Eye (tissue), 1 donor: ENCODE results near the gene SLC66A1.

Experiments
- DNase-seq: peaks from one replicate; pipeline ENCODE4 v3.0.0-alpha.2; 2015

SLC66A1 gene

GRCh38 chr1:19306941-19307340 is 5.2 kb upstream of the SLC66A1 start:
- DNase-seq, result no peak

GRCh38 chr1:19307794-19308508 is 4.2 kb upstream of the SLC66A1 start:
- DNase-seq, result no peak

GRCh38 chr1:19308509-19308907 is 3.6 kb upstream of the SLC66A1 start:
- no peak for DNase-seq

GRCh38 chr1:19309123-19309813 is 2.9 kb upstream of the SLC66A1 start:
- DNase-seq, result no peak

DNA sequence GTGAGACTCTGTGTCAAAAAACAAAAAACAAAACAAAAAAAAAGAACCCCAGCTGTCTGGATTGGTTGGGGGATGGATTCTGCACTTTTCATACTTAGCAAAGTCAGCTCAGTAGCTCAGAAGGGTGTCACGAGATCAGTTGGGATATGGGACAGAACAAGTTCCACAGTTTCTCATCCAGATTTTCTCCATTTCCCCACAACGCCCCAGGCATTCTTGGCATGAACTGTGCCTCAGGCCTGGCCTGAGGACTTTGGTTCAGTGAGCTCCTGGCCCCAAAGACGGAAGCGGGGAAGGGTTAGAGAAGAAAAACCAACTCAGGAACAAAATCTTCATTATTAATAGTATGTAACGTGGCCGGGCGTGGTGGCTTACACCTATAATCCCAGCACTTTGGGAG is 2.1 kb upstream of the SLC66A1 start:
- DNase-seq, result no peak

DNA sequence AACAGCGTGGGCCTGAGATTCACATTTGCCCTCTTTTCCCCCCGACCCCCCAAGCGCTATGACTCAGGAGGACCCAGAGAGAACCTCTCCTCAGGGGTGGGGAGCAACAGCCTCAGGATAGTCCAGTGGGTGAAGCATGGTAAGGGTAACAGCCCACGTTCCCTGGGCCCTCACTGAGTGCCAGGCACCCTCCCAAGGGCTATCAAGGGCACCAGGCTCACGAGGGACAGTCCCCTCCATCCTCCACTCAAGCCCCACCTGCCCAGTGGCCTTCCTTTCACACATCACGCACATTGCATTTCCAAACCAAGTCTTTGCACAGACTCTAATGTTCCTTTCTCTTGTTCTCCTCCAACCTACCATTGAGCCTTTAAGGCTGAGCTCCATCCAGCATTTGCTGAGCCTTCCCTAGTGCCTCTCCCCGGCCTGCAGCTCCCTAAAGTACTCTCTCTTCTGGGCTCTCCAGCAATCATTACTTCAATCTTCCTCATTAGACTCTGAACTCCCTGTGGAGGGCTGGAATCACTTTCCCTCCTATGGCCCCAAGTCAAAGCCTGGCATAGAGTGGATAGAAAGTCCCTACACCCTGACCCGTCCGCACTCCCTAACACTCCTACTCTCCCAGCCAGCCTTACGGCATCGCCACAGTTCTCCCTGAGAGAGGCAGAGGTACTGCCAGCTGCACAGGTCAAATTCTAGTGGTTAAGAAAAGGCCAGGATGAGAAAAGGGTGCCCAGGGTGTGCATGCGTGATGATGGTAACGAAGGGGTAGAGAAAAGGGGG is 1.2 kb upstream of the SLC66A1 start:
- DNase-seq, result peak; percentile 58

DNA sequence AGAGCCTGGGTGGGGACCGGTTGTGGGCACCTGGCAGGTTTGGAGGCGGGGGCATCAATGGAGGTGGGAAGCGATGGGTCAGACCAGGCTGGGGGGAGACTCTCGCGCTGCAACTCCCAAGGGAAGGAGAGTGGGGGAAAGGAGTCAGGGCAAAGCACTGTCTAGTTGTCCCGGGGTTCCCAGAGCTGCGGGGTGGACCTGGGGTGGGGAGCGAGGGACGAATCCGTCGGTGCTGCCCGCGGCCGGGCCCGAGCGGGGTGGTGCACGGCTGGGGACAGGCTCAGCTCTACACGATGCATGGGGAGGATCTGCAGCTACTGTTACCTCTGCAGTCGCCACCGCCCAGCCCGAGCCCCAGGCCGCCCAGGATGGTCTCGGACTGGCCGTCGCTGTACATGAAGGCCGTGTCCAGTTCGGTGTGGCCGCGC is 609 bp upstream of the SLC66A1 start:
- DNase-seq, result no peak

- DNase-seq, result no peak
Observed at GRCh38 chr1:19312782-19313635, 883 bp downstream of the SLC66A1 start.

GRCh38 chr1:19313636-19313959 is 1.5 kb downstream of the SLC66A1 start:
- no peak for DNase-seq

GRCh38 chr1:19313961-19314882 is 2.1 kb downstream of the SLC66A1 start:
- DNase-seq, result no peak

DNA sequence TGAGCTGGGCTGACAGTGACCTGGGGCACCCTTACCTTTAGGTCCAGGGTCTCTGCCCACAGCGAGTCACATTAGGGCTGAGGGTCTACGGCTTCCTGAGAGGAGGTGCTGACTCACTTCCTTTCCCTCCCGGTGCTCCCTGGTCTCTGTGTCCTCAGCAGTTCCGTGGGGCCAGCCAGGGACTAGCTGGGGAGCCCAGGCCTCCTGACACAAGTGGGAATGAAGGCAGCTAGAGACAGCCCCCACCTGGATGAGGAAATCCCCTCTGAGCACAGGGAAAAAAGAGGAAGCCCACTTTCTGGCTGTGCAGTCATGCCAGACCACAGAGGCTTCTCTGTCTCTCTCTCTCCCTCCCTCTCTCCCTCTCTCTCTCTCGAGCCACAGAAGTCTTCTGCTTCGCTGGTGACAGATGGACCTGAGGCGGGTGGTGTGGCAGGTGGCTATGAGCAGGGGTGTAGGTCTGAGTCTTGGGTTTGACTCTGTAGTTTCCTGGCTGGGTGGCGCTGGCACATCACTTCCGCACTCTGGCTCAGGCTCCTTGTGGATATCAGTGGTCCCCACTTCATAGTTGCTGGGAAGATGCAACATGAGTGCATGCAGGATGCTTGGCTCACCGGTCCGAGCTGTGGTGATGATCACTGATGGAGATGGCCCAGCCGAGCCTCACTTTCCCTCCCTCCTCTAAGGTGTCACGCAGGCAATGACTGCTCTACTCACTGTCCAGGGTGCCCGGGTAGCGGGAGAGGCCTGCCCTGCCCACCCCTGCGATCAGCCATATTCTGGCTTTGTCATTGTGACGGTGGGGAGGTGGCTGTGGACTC is 3.5 kb downstream of the SLC66A1 start:
- DNase-seq, result peak; percentile 24

DNA sequence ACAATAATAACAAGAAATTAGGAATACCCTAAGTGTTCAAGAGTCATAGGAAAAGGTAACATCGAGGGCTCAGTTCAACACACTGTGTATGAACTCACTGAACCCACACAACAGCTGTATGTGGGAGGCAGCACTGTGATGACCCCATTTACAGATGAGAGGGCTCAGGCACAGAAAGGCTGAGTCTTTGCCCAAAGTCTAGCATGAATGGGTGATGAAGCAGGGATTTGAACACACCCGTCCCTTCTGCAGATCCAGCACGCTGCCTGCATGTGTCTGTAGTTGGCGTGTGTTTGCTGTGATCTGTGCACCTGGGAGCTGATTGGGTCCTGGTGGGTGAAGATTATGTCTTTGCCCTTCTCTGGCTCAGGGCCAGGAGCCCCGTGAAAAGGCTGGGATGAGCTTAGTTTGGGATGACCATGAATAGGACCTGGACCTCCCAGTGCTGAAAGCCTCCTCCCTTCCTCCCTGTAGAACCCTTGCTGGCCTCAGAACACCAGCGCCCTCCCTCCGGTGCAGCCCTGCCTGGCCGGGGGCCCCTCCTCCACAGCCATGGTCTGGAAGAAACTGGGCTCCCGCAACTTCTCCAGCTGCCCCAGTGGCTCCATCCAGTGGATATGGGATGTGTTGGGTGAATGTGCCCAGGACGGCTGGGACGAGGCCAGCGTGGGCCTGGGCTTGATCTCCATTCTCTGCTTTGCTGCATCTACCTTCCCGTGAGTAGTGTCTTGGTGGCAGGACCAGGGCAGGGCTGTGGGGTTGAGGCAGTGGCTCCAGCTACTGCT is 5.2 kb downstream of the SLC66A1 start:
- no peak for DNase-seq

- DNase-seq, result no peak
Observed at GRCh38 chr1:19319196-19319595, 7.1 kb downstream of the SLC66A1 start.

DNA sequence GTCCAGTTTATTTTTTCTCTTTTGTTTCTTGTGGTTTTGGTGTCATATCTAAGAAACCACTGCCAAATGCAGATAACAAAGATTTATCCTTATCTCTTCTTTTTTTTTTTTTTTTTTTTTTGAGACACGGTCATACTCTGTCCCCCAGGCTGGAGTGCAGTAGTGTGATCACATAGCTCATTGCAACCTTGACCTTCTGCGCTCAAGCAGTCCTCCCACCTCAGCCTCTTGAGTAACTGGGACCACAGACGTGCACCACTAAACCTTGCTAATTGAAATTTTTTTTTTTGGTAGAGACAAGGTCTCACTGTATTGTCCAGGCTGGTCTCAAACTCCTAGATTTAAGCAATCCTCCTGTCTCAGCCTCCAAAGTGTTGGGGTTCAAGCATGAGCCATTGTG is 8.9 kb downstream of the SLC66A1 start:
- DNase-seq, result no peak

GRCh38 chr1:19322481-19322880 is 10.4 kb downstream of the SLC66A1 start:
- no peak for DNase-seq

DNA sequence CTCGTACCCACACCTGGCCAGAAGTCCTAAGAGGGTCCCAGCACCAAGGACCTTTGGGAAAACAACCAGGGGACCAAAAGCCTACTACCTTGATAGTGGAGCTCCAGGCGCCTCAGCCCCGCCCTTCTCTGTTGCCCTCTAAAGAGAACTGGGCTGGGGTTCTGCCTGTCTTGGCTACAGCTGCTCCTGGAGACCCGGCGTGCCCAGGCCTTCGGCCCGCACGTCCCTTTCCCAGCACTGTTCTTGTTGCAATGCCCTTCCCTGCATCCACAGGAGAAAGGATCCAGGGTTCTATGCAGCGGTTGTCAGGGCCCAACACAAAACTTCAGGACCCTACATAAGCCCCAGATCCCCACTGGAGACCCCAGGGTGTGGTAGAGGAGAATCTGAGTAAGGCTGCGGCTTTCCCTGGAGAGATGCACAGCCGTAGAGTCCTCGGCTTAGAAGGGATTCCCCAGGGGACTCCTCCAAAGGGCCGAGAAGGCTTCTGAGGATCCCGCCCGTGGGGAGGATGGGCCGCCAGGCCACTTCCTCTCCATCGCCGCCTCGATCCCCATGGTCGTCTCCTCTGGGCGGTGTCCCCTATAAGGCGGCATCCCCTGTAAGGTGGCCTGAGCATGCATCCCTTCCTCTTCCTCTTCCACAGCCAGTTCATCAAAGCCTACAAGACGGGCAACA is 12.0 kb downstream of the SLC66A1 start:
- DNase-seq, result no peak

GRCh38 chr1:19324665-19324990 is 12.5 kb downstream of the SLC66A1 start:
- no peak for DNase-seq

GRCh38 chr1:19325368-19325957 is 13.3 kb downstream of the SLC66A1 start:
- no peak for DNase-seq
